HCT116 (cell line): ENCODE data around the gene ZNF580. TPM values are rescaled to one million over a fixed set of nuclear protein-coding genes. Genes with fewer than 3 reads are reported as not detected.

Experiments used
- ATAC-seq: fragments of 200-7000 bp; cut with Tn5 transposase; 2 replicates; pipeline ENCODE4 v1.9.1; 2020; ENCODE audit warnings: mild to moderate bottlenecking, moderate library complexity
- BruUV-seq: library from RNA; stranded (reverse); fragments of 400-500 nt; replicated peaks from 2 replicates; lab custom pipeline; 2021; lab: Mats Ljungman, UMichigan
- CTCF ChIA-PET: fragments of 300-600 bp; sonication (Branson Sonifier 250); formaldehyde crosslinking; loops from one replicate; lab custom pipeline; 2021; ENCODE audit warnings: antibody characterized with exemption; lab: Charles Lee
- POLR2A ChIA-PET: fragments of 300-600, 350-600 bp; sonication (Branson Sonifier 250); formaldehyde crosslinking; loops from one replicate; lab custom pipeline; 2021; ENCODE audit warnings: antibody characterized with exemption; lab: Charles Lee
- RAD21 ChIA-PET, 2 experiments: fragments of 300-600 bp; sonication (Branson Sonifier 250); formaldehyde crosslinking; loops; one replicate each; lab custom pipeline; 2023; ENCODE audit warnings: low total read pairs in 2 of 2; ENCODE audit not compliant: uncharacterized antibody in 2 of 2, unreplicated experiment in 2 of 2, low non-redundant PET in 1 of 2; lab: Charles Lee
- DNase-seq: peaks from one replicate; pipeline ENCODE4 v3.0.0-alpha.2; 2010; ENCODE audit warnings: low read depth, low spot score
- H2AFZ ChIP-seq: fragments of 200-600 bp; shearing (Covaris generic), sonication (generic); 2 replicates; pipeline ENCODE4 v1.6.1; 2017; ENCODE audit warnings: low read depth, mixed run types, mixed read lengths, antibody characterized with exemption, low read length; ENCODE audit not compliant: poor library complexity, severe bottlenecking
- H3K27ac ChIP-seq: 2 replicates; pipeline ENCODE4 v1.5.1; 2012; ENCODE audit warnings: low read depth, low read length
- H3K27me3 ChIP-seq: fragments of 200-600 bp; sonication (generic); 2 replicates; pipeline ENCODE4 v1.6.1; 2016; ENCODE audit warnings: mixed run types, low read length, mixed read lengths; ENCODE audit not compliant: insufficient read depth
- H3K36me3 ChIP-seq, 2 experiments: fragments of 200-500 bp in 1 of 2; fragments of 200-600 bp in 1 of 2; sonication (Bioruptor generic) in 1 of 2; sonication (generic) in 1 of 2; 2 replicates each; pipeline versions ENCODE4 v1.5.1 to v1.6.1; 2014 to 2016; ENCODE audit warnings: low read length in 2 of 2, inconsistent platforms in 1 of 2, mixed read lengths in 1 of 2, mixed run types in 1 of 2; ENCODE audit not compliant: insufficient read depth in 2 of 2, control insufficient read depth in 1 of 2
- H3K4me1 ChIP-seq, 2 experiments: fragments of 200-600 bp in 1 of 2; sonication (generic) in 1 of 2; 2 replicates each; pipeline versions ENCODE4 v1.5.1 to v1.6.1; 2012 to 2017; ENCODE audit warnings: low read length in 2 of 2, inconsistent platforms in 1 of 2, mild to moderate bottlenecking in 1 of 2, mixed read lengths in 1 of 2, mixed run types in 1 of 2, moderate library complexity in 1 of 2; ENCODE audit not compliant: insufficient read depth in 2 of 2, control insufficient read depth in 1 of 2
- H3K4me2 ChIP-seq: fragments of 200-600 bp; sonication (generic); 2 replicates; pipeline ENCODE4 v1.6.1; 2017; ENCODE audit warnings: mixed run types, low read length, mixed read lengths
- H3K4me3 ChIP-seq, 2 experiments: fragments of 200-600 bp in 1 of 2; sonication (generic) in 1 of 2; replicated peaks in 1 of 2; 2 replicates each; pipeline ENCODE4 v1.5.1; 2011 to 2016; ENCODE audit warnings: low read length in 2 of 2, control low read depth in 1 of 2, low read depth in 1 of 2, mild to moderate bottlenecking in 1 of 2, mixed read lengths in 1 of 2, mixed run types in 1 of 2
- H3K79me2 ChIP-seq: fragments of 200-600 bp; sonication (generic); 2 replicates; pipeline ENCODE4 v1.6.1; 2017; ENCODE audit warnings: mild to moderate bottlenecking, mixed run types, low read length, moderate library complexity, mixed read lengths; ENCODE audit not compliant: insufficient read depth
- H3K9ac ChIP-seq: fragments of 200-600 bp; sonication (generic); 2 replicates; pipeline ENCODE4 v1.6.1; 2016; ENCODE audit warnings: low read length, mixed read lengths
- H3K9me2 ChIP-seq: fragments of 200-600 bp; sonication (generic), shearing (Covaris generic); 2 replicates; pipeline ENCODE4 v1.6.1; 2017; ENCODE audit warnings: mixed run types, mild to moderate bottlenecking, moderate library complexity; ENCODE audit not compliant: insufficient read depth
- H3K9me3 ChIP-seq, 2 experiments: fragments of 200-500 bp in 1 of 2; fragments of 200-600 bp in 1 of 2; sonication (Bioruptor generic) in 1 of 2; sonication (generic) in 1 of 2; 2 replicates each; pipeline ENCODE4 v1.6.1; 2014 to 2017; ENCODE audit warnings: low read length in 2 of 2, mixed read lengths in 2 of 2, inconsistent platforms in 1 of 2, low read depth in 1 of 2, mild to moderate bottlenecking in 1 of 2, mixed run types in 1 of 2, moderate library complexity in 1 of 2; ENCODE audit not compliant: control insufficient read depth in 1 of 2, insufficient read depth in 1 of 2
- H4K20me1 ChIP-seq: fragments of 200-600 bp; sonication (generic), shearing (Covaris generic); 2 replicates; pipeline ENCODE4 v1.6.1; 2017; ENCODE audit warnings: mixed run types, mild to moderate bottlenecking, moderate library complexity; ENCODE audit not compliant: insufficient read depth
- ATF3 ChIP-seq: IDR thresholded peaks from 2 replicates; pipeline ENCODE4 v1.6.1; 2012
- CBX3 ChIP-seq: IDR thresholded peaks from 2 replicates; pipeline ENCODE4 v1.6.1; 2012; ENCODE audit warnings: low read depth
- CEBPB ChIP-seq: IDR thresholded peaks from 2 replicates; pipeline ENCODE4 v1.6.1; 2012; ENCODE audit warnings: low read depth
- CTCF ChIP-seq, 3 experiments: fragments of 200-600 bp in 1 of 3; sonication (generic) in 1 of 3; IDR thresholded peaks in 2 of 3; conservative IDR thresholded peaks in 1 of 3; 2 replicates each; pipeline ENCODE4 v1.5.1; 2012 to 2017; ENCODE audit warnings: low read depth in 2 of 3, low read length in 2 of 3, antibody characterized with exemption in 1 of 3, borderline replicate concordance in 1 of 3, control low read depth in 1 of 3, mild to moderate bottlenecking in 1 of 3, mixed read lengths in 1 of 3, mixed run types in 1 of 3, moderate library complexity in 1 of 3; ENCODE audit not compliant: insufficient read depth in 1 of 3
- EZH2 ChIP-seq: fragments of 200-600 bp; sonication (generic); IDR thresholded peaks from 2 replicates; pipeline ENCODE4 v1.6.1; 2017; ENCODE audit warnings: antibody characterized with exemption, mixed run types
- EZH2phosphoT487 ChIP-seq: fragments of 200-600 bp; IDR thresholded peaks from 2 replicates; pipeline ENCODE4 v1.6.1; 2018; ENCODE audit warnings: antibody characterized with exemption, borderline replicate concordance
- JUND ChIP-seq: IDR thresholded peaks from 2 replicates; pipeline ENCODE4 v1.6.1; 2012
- POLR2AphosphoS5 ChIP-seq: IDR thresholded peaks from 2 replicates; pipeline ENCODE4 v1.6.1; 2011; ENCODE audit warnings: mild to moderate bottlenecking, low read depth, low read length, moderate library complexity
- RAD21 ChIP-seq: IDR thresholded peaks from 2 replicates; pipeline ENCODE4 v1.6.1; 2012; ENCODE audit warnings: low read depth, mild to moderate bottlenecking
- TCF7L2 ChIP-seq: IDR thresholded peaks from 2 replicates; pipeline ENCODE4 v1.7.0; 2011; ENCODE audit warnings: borderline replicate concordance, inconsistent platforms; ENCODE audit not compliant: insufficient read depth, insufficient read length; ENCODE audit errors: extremely low read depth
- ZBTB33 ChIP-seq: IDR thresholded peaks from 2 replicates; pipeline ENCODE4 v1.6.1; 2011; ENCODE audit warnings: mild to moderate bottlenecking, low read length, moderate library complexity; ENCODE audit not compliant: insufficient replicate concordance; ENCODE audit errors: extremely low read depth
- ZFX ChIP-seq: fragments of 450-650 bp; IDR thresholded peaks from 2 replicates; pipeline ENCODE4 v1.6.1; 2017
- intact Hi-C: fragments of 100-400 bp; cut with micrococcal nuclease; formaldehyde crosslinking; loops from 2 replicates; pipeline ENCODE4 v1.10.0; 2022
- total RNA-seq: library from RNA; stranded (reverse); gene quantifications from one replicate; pipeline ENCODE4 v1.2.1, GENCODE V29; 2021; ENCODE audit not compliant: unreplicated experiment

The ZNF580 gene
- total RNA-seq, 1 experiment from 2014 or later: 36.7 TPM

- BruUV-seq: no TSS peak
- Histone ChIP-seq H2AFZ (no peak overlapping the region), H3K4me2 (peak overlapping the region; percentile 23), H4K20me1 (peaks cover 6% of the 10 kb centered on the region; the same call in 1 of the 2 replicates), H3K9me2 (no peaks in the 10 kb centered on the region), H3K9me3 (no peaks in the 10 kb centered on the region), H3K9ac (no peak overlapping the region; the same call in 1 of the 2 replicates), H3K27me3 (no peaks in the 10 kb centered on the region), H3K4me1 (peaks cover 5 to 32% of the 10 kb centered on the region in 2 experiments; a peak in 3 of 4 replicates), H3K79me2 (peaks cover 99% of the 10 kb centered on the region), H3K4me3 (no peak overlapping the region), H3K27ac (no peak overlapping the region; the same call in 1 of the 2 replicates), H3K36me3 (peaks cover 45 to 70% of the 10 kb centered on the region in 2 experiments)
- ChIA-PET RAD21 (no interaction called here), POLR2A (no interaction called here), CTCF (no interaction called here)
- intact Hi-C loops: no loop called here
- ATAC-seq: no peak
- TF ChIP-seq EZH2phosphoT487 (no peak), TCF7L2 (no peak), EZH2 (no peak), CBX3 (no peak), RAD21 (no peak), CTCF (IDR thresholded peaks at IDR 0.05 in 2 of 3, conservative IDR thresholded peaks at IDR 0.05 in 1 of 3; ENCODE audit: borderline replicate concordance in 1 of 3, insufficient read depth in 1 of 3, low read depth in 2 of 3, low read length in 2 of 3) (no peak), JUND (no peak), ZFX (no peak)
- no peak for DNase-seq
Observed at GRCh38 chr19:55667511-55667910, 26.7 kb downstream of the ZNF580 start.

GRCh38 chr19:55667958-55668357, 27.2 kb downstream of the ZNF580 start:
- CTCF ChIA-PET: no interaction called here
- H3K9me3 ChIP-seq: no peaks in the 10 kb centered on the region
- H3K4me3 ChIP-seq: no peak overlapping the region
- H3K79me2 ChIP-seq: peaks cover 99% of the 10 kb centered on the region
- intact Hi-C loops: no loop called here
- H3K36me3 ChIP-seq: peaks cover 42 to 65% of the 10 kb centered on the region in 2 experiments
- no peak overlapping the region; the same call in 1 of the 2 replicates for H3K4me2 ChIP-seq
- H4K20me1 ChIP-seq: peaks cover 7% of the 10 kb centered on the region; the same call in 1 of the 2 replicates
- POLR2A ChIA-PET: no interaction called here
- no peak overlapping the region for H3K9ac ChIP-seq
- BruUV-seq: no TSS peak
- H3K9me2 ChIP-seq: no peaks in the 10 kb centered on the region
- H2AFZ ChIP-seq: no peak overlapping the region
- ATAC-seq (peak; percentile 62), DNase-seq (no peak)
- RAD21 ChIA-PET: no interaction called here
- no peaks in the 10 kb centered on the region for H3K27me3 ChIP-seq
- H3K27ac ChIP-seq: no peak overlapping the region
- H3K4me1 ChIP-seq: peaks cover 5 to 34% of the 10 kb centered on the region in 2 experiments; a peak in 3 of 4 replicates
- TF ChIP-seq CBX3 (no peak), ATF3 (no peak), ZBTB33 (no peak), ZFX (no peak), POLR2AphosphoS5 (no peak), CTCF (IDR thresholded peaks at IDR 0.05 in 2 of 3, conservative IDR thresholded peaks at IDR 0.05 in 1 of 3; ENCODE audit: borderline replicate concordance in 1 of 3, insufficient read depth in 1 of 3, low read depth in 2 of 3, low read length in 2 of 3) (no peak), CEBPB (no peak)
